Lung (tissue), 12 donors: ENCODE results near the gene MTA1. TPM values are rescaled to one million over a fixed set of nuclear protein-coding genes. Genes with fewer than 3 reads are reported as not detected.

Source experiments
- ATAC-seq: fragments of 200-7000 bp; cut with Tn5 transposase; one replicate; pipeline ENCODE4 v1.9.1; 2020; ENCODE audit warnings: moderate number of reproducible peaks; ENCODE audit not compliant: insufficient read depth, low FRiP score
- DNase-seq, 3 donors: peaks; one replicate each; pipeline ENCODE4 v3.0.0-alpha.2; 2013 to 2017
- H3K27ac ChIP-seq, 2 donors: one replicate each; pipeline ENCODE4 v1.5.1; 2013; ENCODE audit warnings: mild to moderate bottlenecking in 2 of 2, moderate library complexity in 2 of 2, control low read depth in 1 of 2, inconsistent platforms in 1 of 2, low read depth in 1 of 2, low read length in 1 of 2
- H3K27me3 ChIP-seq, 3 donors: one replicate each; pipeline ENCODE4 v1.5.1; 2013; ENCODE audit warnings: low read length in 2 of 3; ENCODE audit not compliant: control insufficient read depth in 3 of 3, insufficient read depth in 3 of 3
- H3K36me3 ChIP-seq, 4 donors: one replicate each; pipeline ENCODE4 v1.5.1; 2013; ENCODE audit warnings: low read length in 4 of 4, mild to moderate bottlenecking in 1 of 4, moderate library complexity in 1 of 4; ENCODE audit not compliant: control insufficient read depth in 4 of 4, insufficient read depth in 4 of 4
- H3K4me1 ChIP-seq, 5 donors: one replicate each; pipeline ENCODE4 v1.5.1; 2013; ENCODE audit warnings: low read length in 5 of 5, mild to moderate bottlenecking in 2 of 5, moderate library complexity in 1 of 5; ENCODE audit not compliant: control insufficient read depth in 5 of 5, insufficient read depth in 5 of 5
- H3K4me3 ChIP-seq: one replicate; pipeline ENCODE4 v1.5.1; 2013; ENCODE audit warnings: mild to moderate bottlenecking, control low read depth, moderate library complexity
- H3K9ac ChIP-seq, 2 donors: one replicate each; pipeline ENCODE4 v1.5.1; 2013; ENCODE audit warnings: low read length in 2 of 2, control low read depth in 1 of 2; ENCODE audit not compliant: insufficient read depth in 1 of 2
- H3K9me3 ChIP-seq, 4 donors: one replicate each; pipeline ENCODE4 v1.5.1; 2013; ENCODE audit warnings: low read length in 3 of 4, mild to moderate bottlenecking in 1 of 4, moderate library complexity in 1 of 4; ENCODE audit not compliant: control insufficient read depth in 4 of 4, insufficient read depth in 3 of 4
- WGBS, 2 donors: extraction: QIAGEN DNeasy Blood & Tissue Kit; methylation state at CpG; one replicate each; pipeline ENCODE4 v1.1.7; 2013; 5-methylcytosine and 5-hydroxymethylcytosine counted together
- polyA plus RNA-seq, 2 donors: library from polyadenylated mRNA; stranded (reverse); fragments of 200-250 nt; gene quantifications; one replicate each; pipeline ENCODE4 v1.2.1, GENCODE V29; 2013
- total RNA-seq, 2 donors: library from RNA; depleted of rRNA in 1 of 2; stranded (reverse); fragments of >200 nt in 1 of 2; gene quantifications; one replicate each; pipeline ENCODE4 v1.2.1, GENCODE V29; 2014 to 2021
- TF ChIP-seq, protein P1 (sequence below): IDR thresholded peaks from 2 replicates; pipeline ENCODE4 v1.5.1; 2012; ENCODE audit warnings: mild to moderate bottlenecking; ENCODE audit errors: control extremely low read depth, extremely low read depth
- donor health status: control.
- donor health status: control.
- donor health status: Bipolar disorder and iron deficiency.
- donor health status: healthy.
- donor health status: DM: yes; HTN: yes; CAD: no.

Gene MTA1
- total and polyA plus RNA-seq, 4 donors: 40.2 to 113 (median 63.6) TPM

DNA sequence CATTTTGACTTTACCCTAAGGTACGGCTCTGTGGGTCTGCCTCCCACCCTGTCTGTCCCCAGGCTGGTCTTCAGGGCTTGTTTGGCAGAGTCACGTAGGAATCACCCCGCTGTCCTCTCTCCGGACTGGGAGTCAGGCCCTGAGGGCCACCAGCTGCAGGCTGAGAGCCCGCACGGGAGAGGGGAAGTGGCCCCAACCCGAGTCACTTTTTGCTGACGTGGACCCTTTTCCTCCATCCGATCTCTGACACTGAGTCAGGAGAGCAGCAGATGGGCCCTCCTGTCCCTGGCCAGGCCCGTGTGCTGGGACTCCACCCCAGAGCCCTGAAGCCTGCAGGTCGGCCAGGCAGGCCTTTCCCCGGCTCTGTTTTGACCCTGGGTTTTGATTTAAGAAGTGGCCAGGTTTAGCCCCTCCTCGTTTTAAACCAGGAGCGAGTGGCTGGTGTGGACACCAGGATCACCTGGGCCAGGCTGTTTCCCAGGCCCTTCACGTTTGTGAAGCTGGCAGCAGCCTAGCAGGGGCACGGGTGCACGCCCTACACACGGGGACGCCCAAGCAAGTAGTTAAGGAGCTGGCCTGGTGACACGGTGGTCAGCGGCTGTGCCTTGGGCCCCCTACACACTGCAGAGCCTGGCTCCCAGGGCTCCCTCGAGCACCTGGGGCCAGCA, 33.8 kb upstream of the MTA1 start:
- H3K9ac ChIP-seq: no peak overlapping the region
- DNase-seq (no peak), ATAC-seq (no peak)
- H3K9me3 ChIP-seq: no peaks in the 10 kb centered on the region
- WGBS, 2 donors: 88 to 92% methylated on average over 21 to 22 of the region's 22 CpGs
- peaks cover 3 to 57% (median 9%) of the 10 kb centered on the region in 4 donors for H3K36me3 ChIP-seq
- no peaks in the 10 kb centered on the region for H3K27me3 ChIP-seq
- H3K4me3 ChIP-seq: no peak overlapping the region
- H3K4me1 ChIP-seq: no peaks in the 10 kb centered on the region
- H3K27ac ChIP-seq: no peak overlapping the region
- TF ChIP-seq, protein P1, sequence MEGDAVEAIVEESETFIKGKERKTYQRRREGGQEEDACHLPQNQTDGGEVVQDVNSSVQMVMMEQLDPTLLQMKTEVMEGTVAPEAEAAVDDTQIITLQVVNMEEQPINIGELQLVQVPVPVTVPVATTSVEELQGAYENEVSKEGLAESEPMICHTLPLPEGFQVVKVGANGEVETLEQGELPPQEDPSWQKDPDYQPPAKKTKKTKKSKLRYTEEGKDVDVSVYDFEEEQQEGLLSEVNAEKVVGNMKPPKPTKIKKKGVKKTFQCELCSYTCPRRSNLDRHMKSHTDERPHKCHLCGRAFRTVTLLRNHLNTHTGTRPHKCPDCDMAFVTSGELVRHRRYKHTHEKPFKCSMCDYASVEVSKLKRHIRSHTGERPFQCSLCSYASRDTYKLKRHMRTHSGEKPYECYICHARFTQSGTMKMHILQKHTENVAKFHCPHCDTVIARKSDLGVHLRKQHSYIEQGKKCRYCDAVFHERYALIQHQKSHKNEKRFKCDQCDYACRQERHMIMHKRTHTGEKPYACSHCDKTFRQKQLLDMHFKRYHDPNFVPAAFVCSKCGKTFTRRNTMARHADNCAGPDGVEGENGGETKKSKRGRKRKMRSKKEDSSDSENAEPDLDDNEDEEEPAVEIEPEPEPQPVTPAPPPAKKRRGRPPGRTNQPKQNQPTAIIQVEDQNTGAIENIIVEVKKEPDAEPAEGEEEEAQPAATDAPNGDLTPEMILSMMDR: no peak

DNA sequence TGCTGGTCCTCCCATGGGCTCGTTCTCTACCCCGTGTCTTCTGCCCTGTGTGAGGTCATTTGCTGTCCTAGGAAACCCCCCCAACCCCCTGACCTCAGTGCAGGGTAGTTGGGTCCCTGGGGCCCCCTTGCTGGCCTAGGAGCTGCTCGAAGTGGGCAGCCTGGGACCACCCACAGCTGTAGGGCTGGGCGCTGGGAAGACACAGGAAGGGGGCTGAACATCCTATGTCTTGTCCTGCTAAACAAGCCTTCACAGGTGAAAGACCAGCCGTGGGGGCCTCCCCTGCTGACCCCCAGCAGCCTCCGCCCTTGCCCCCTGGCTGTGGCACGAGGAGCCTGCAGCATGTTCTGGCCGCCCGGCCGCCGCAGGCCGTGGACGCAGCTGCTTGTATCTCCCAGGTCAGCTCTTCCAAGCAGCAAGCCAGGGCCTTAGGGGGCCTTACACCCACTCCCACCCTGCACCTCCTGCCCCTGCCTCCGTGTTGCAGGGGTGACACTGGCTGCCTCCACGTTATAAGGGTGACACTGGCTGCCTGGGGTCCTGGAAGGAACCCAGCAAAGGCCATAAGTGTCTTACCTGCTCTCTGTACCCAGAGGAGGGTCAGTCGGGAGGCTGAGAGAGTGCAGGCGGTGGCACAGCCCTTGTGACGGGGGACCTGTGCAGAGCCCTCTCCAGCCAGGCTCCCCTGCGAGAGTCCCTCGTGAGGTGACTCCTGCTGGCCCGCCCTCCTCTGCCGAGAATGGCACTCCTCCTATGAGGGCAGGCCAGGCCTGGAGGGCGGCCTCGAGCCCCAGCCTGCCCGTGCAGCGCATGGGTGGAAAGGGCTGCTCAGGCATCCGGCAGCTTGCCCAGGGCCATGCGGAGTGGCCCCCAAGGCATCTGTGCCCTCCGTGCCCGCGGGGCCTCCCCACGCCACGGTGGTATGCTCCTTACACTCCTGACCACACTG, 32.8 kb upstream of the MTA1 start:
- DNase-seq: no peak
- Histone ChIP-seq H3K27me3 (no peaks in the 10 kb centered on the region), H3K4me1 (no peaks in the 10 kb centered on the region), H3K4me3 (no peak overlapping the region), H3K9ac (no peak overlapping the region), H3K9me3 (no peaks in the 10 kb centered on the region), H3K27ac (no peak overlapping the region), H3K36me3 (peaks cover 3 to 52% (median 8%) of the 10 kb centered on the region in 4 donors)
- no peak for ATAC-seq
- TF ChIP-seq, protein P1: no peak
- WGBS, 2 donors: 94 to 98% methylated on average over 28 to 33 of the region's 33 CpGs

DNA sequence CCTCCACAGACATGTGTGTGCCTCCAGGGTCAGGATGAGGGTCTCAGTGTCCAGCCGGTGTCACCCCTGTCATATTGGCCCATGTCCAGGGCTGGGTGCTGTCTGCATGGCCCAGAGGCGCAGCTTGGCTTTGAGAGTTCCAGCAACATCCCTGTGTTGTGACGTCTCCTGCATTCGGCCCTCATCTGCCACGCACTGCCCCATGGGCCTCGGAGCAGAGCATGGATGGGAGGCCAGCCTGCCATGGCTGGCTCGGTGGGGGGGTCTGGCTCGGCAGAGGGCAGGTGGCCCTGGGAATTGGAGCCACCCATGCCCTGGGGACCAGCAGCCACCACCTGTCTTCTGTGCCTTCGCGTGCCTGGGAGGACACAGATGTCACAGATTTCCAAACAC, 32.1 kb upstream of the MTA1 start:
- Histone ChIP-seq H3K9me3 (no peaks in the 10 kb centered on the region), H3K4me3 (no peak overlapping the region), H3K36me3 (peaks cover 3 to 49% (median 8%) of the 10 kb centered on the region in 4 donors), H3K9ac (no peak overlapping the region), H3K27me3 (no peaks in the 10 kb centered on the region), H3K4me1 (no peaks in the 10 kb centered on the region), H3K27ac (no peak overlapping the region)
- DNase-seq (no peak), ATAC-seq (no peak)
- TF ChIP-seq, protein P1: no peak
- 95 to 97% methylated on average over 10 of the region's 10 CpGs for WGBS, 2 donors
